HepG2 (cell line): ENCODE measurements around the gene PLEKHG2. TPM values are rescaled to one million over a fixed set of nuclear protein-coding genes. Genes with fewer than 3 reads are reported as not detected.
A peak's percentile ranks its signal among the peaks of the same experiment; 100 is the strongest.

Experiments
- CSRNP2 ChIP-seq: sonication (generic); formaldehyde crosslinking; conservative IDR thresholded peaks from 2 replicates; pipeline ENCODE4 v1.8.0; 2022; ENCODE audit warnings: low read depth, missing genetic modification reagents
- ESRRA ChIP-seq: sonication (generic); formaldehyde crosslinking; IDR thresholded peaks from 2 replicates; pipeline ENCODE4 v1.5.1; 2020; ENCODE audit warnings: mild to moderate bottlenecking, low read depth, missing genetic modification reagents
- HDAC1 ChIP-seq: sonication (generic); formaldehyde crosslinking; IDR thresholded peaks from 2 replicates; pipeline ENCODE4 v1.5.1; 2020; ENCODE audit warnings: mild to moderate bottlenecking, missing genetic modification reagents
- HNF1A ChIP-seq, 2 experiments: sonication (generic) in 1 of 2; formaldehyde crosslinking in 1 of 2; IDR thresholded peaks; 2 replicates each; pipeline versions ENCODE4 v1.4.0 to v1.6.1; 2016 to 2020; ENCODE audit warnings: borderline replicate concordance in 1 of 2, low read depth in 1 of 2, mild to moderate bottlenecking in 1 of 2, missing genetic modification reagents in 1 of 2
- MYC ChIP-seq: sonication (generic); formaldehyde crosslinking; IDR thresholded peaks from 2 replicates; pipeline ENCODE4 v1.9.0; 2021; ENCODE audit warnings: missing genetic modification reagents, borderline replicate concordance
- RERE ChIP-seq: IDR thresholded peaks from 2 replicates; pipeline ENCODE4 v1.6.1; 2016; ENCODE audit warnings: low read depth, missing genetic modification reagents, missing compliant biosample characterization
- ZBTB21 ChIP-seq: sonication (generic); formaldehyde crosslinking; IDR thresholded peaks from 2 replicates; pipeline ENCODE4 v1.4.0; 2020; ENCODE audit warnings: missing genetic modification reagents
- ZBTB4 ChIP-seq: sonication (generic); formaldehyde crosslinking; IDR thresholded peaks from 2 replicates; pipeline ENCODE4 v1.4.0; 2020; ENCODE audit warnings: missing genetic modification reagents, mild to moderate bottlenecking, borderline replicate concordance
- ZNF362 ChIP-seq: sonication (generic); formaldehyde crosslinking; IDR thresholded peaks from 2 replicates; pipeline ENCODE4 v1.4.0; 2020; ENCODE audit warnings: missing genetic modification reagents, mild to moderate bottlenecking, borderline replicate concordance
- ZNF737 ChIP-seq: sonication (generic); formaldehyde crosslinking; IDR thresholded peaks from 2 replicates; pipeline ENCODE4 v1.5.0; 2020; ENCODE audit warnings: missing genetic modification reagents, mild to moderate bottlenecking, borderline replicate concordance
- polyA plus RNA-seq, 8 experiments: library from polyadenylated mRNA; depleted of rRNA in 3 of 8; stranded (reverse) in 7 of 8; unstranded in 1 of 8; fragments of >200 nt; fragmentation: Illumina TruSeq in 4 of 8; extraction: Trizol in 4 of 8; gene quantifications; 2 replicates each; pipeline versions ENCODE4 v1.2.1 to v1.2.3, GENCODE V29; 2011 to 2016; ENCODE audit warnings: low read depth in 4 of 8, missing spikeins in 1 of 8, mixed read lengths in 1 of 8; ENCODE audit not compliant: insufficient read depth in 1 of 8
- total RNA-seq, 5 experiments: library from RNA; depleted of rRNA; stranded (reverse); fragments of >200 nt; fragmentation: Illumina TruSeq; extraction: Trizol; gene quantifications; 2 replicates each; pipeline ENCODE4 v1.2.3, GENCODE V29; 2016; ENCODE audit warnings: low read depth in 1 of 5

Gene PLEKHG2
- total and polyA plus RNA-seq, 2 of the 13 experiments (the other 11 are each of a cell fraction or from before 2014, with no cell fraction given): 3.6 to 6.8 TPM

- peak; percentile 92 for TF ChIP-seq ESRRA
- peak; percentile 63; the same call in 1 of the 2 replicates for TF ChIP-seq ZNF362 (CRISPR knock-in tag)
- TF ChIP-seq HNF1A (IDR thresholded peaks at IDR 0.05; ENCODE audit: low read depth): no peak
- peak; percentile 77; the same call in 1 of the 2 replicates for TF ChIP-seq HNF1A (CRISPR knock-in tag; IDR thresholded peaks at IDR 0.05; ENCODE audit: borderline replicate concordance)
- TF ChIP-seq CSRNP2 (CRISPR knock-in tag): peak; percentile 62; the same call in 1 of the 2 replicates
- no peak for TF ChIP-seq RERE (CRISPR knock-in tag)
- no peak for TF ChIP-seq ZNF737
- peak; percentile 96 for TF ChIP-seq HDAC1
- TF ChIP-seq MYC: peak; percentile 99
- TF ChIP-seq ZBTB21: peak; percentile 19; the same call in 1 of the 2 replicates
- TF ChIP-seq ZBTB4 (CRISPR knock-in tag): peak; percentile 70; the same call in 1 of the 2 replicates
These were observed 23.3 kb downstream of the PLEKHG2 start, which contains the start of gene RPS16 (continued) for GRCh38 chr19:39435499-39436349.
